HG03095 (cell line): ENCODE measurements around the gene RPTN.
"Not testable (repeated sequence)": the region's sequence is repeated elsewhere in the genome, so short reads cannot be mapped to it uniquely, and the experiment has no call there.

Experiments
- ATAC-seq: cut with Tn5 transposase; IDR thresholded peaks from one replicate; pipeline ENCODE4 v1.9.1; 2021; ENCODE audit warnings: moderate library complexity; ENCODE audit not compliant: unreplicated experiment

RPTN gene

DNA sequence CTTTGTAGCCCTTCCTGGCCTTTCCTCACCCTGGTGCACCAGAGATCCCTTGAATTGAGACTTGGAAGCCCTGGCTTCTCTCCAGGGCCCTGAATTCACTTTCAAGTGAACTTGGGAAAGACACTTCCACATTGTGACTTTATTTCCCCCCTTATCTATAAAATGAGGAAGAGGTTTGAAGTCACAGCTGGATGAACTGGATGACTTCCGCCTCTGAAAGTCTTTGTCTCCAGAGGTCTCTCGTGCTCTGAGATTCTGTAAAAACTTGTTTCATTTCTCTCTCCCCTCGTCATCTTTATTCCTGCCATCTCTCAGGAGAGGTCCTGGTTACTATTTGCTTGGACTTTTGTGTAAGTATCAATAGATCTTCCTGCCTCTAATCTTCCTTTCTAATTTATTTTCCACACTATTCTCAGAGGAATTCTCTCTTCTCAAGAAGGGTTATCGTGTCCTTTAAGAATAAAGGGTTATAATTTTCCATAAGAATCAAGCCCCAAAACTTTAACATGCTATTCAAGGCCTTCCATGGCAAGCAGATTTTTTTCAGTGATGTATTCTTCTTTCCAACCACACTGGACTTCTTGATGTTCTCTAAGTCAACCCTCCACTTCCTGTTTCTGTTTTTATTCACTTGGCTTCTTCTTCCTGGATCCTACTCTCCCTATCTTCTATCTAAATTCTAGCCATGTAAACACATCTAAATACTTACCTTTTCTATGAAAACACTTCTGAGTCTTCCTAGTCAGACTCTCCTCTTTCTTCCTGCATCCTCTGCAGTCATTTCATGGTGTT lies 6.5 kb upstream of the RPTN start:
- ATAC-seq, result no peak

DNA sequence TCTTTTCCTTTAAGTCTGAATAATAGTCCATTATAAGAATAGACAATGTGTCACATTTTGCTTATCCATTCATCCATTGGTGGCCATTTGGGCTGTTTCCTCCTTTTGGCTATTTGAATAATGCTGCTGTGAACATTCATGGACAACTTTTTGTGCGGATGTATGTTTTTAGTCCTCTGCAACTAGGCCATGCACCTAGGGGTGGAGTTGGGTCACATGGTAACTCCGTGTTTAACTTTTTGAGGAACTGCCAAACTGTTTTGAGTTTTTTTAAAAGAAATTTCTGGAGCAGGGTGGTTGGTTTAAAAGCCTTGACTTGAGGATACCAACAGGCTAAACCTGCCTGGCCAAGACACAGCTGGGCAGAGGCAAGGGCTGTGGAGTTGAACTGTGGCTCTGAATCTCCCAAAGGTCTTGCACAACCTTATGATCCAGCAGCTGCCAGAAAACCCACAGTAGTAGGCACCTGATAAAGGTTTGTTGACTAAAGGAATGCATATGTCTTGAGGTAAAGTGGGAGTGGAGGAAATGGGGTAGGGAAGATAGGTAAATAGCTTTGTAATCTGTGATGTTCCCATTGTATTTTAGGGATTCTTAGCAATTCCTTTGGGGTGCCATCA lies 5.6 kb upstream of the RPTN start:
- no peak for ATAC-seq

DNA sequence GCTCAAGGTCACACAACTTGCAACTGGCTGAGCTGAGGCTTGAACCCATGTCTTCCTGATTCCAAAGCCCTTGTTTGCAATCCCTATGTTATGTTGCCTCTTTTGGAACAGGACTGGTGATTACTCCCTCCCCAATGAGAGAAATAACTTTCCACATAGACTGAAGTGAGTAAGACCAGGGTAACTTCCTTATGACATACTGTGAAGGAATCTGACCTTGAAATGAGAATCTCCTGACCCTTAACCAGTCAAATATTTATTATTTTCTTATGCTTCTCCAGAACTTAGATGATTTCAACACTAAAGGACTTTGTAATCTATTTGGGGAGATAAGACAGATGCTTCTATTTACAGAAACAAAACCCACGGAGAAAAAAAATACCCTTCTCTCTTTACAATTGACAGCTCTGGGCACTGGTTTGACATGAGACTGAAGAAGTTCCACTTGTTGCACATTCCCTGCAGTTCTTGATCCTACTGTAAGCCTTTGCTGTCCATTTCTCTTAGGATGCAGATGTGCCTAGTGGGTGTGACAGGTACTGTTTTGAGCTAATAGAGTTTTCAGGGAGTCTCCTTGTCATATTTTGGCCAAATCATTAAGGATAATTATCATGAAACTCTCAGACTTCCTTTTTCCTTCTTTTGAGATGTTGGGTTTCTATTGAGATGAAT lies 3.9 kb upstream of the RPTN start:
- ATAC-seq, result no peak

DNA sequence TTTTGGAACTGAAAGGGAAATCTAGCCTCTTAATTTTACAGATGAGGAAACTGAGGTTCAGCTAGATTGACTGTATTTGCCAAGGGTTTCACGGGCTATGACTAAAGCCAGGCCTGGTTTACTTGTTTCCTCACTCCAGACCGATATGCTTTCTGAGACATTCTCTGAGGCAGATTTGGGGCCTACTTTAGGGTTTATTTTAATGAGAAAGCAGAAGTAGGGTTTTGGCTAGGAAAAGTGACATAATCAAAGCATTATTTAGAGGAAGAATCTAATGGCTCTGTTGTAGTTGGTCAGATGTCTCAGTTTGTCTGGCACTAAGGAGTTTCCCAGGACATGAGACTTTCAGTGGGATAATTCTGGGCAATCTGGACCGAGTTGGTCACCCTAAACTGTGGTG lies 1.5 kb upstream of the RPTN start:
- no peak for ATAC-seq

- ATAC-seq, result no peak
Measured at GRCh38 chr1:152153996-152154395, 5.0 kb downstream of the RPTN start.

- no peak for ATAC-seq
Measured at GRCh38 chr1:152151646-152152045, 7.4 kb downstream of the RPTN start.

GRCh38 chr1:152148981-152149380 lies 10.0 kb downstream of the RPTN start:
- no peak for ATAC-seq

GRCh38 chr1:152148051-152148450 lies 11.0 kb downstream of the RPTN start:
- no peak for ATAC-seq

GRCh38 chr1:152145769-152146168 lies 13.3 kb downstream of the RPTN start:
- ATAC-seq, result no peak

- not testable (repeated sequence) for ATAC-seq
Measured at GRCh38 chr1:152144674-152145183, 14.3 kb downstream of the RPTN start.

GRCh38 chr1:152143150-152143887 lies 15.7 kb downstream of the RPTN start:
- ATAC-seq, result no peak

- ATAC-seq, result no peak
Measured at GRCh38 chr1:152141971-152142584, 16.9 kb downstream of the RPTN start.

DNA sequence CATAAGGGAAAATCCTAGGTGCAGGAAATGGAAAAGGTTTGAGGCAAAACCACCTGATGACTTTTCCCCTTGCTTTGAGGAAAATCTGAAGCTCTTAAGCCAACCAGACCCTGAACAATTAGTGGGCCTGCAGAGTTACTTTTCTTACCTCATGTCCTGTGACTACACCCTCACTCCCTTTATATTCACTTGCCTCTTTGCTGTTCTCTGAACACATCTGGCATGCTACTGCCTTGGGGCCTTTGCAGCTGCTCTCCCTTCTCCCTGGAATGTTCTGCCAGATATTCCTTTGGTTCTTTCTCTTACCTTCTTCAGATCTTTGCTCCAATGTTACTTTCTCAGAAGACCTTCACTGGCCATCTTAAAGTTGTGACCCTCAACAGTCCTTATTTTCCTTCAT lies 21.8 kb downstream of the RPTN start:
- no peak for ATAC-seq

DNA sequence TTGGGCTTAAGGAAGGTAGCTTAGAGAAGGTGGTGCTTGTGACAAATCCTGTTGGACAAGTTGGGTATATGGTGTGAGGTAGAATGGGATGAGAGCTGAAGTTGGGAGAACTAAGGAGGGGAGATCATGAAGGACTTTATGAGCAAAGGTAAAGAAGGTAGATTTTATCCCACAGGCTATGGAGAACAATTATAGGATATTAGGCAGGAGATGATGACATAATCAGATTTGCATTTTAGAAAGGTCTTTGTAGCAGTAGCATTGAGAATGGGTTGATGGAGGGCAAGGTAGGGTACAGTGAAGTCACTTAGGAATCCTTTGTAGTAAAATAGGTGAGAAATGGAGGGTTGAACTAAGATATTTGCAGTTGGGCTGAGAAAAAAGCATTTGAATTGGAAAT lies 28.8 kb downstream of the RPTN start:
- no peak for ATAC-seq

GRCh38 chr1:152127673-152128072 lies 31.4 kb downstream of the RPTN start:
- ATAC-seq, result no peak

- no peak for ATAC-seq
Measured at GRCh38 chr1:152125834-152126443, 33.1 kb downstream of the RPTN start.

DNA sequence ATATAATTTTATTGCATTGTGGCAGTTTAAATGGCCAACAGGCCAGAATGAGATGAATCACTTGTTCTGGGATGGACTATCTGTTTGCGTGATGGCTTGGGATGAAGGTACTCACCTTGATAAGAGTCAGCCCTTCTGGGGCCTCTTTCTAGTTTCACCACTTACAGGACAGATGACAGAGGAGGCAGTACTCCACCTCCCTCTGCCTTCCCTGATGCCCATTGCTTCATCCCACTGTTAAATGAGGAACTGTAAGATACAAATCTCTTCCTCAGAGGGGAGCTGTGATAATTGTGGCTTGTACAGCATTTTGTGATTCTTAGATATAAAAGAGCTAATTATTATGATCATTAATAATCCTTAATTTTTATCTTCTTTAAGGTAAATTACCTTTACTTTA lies 40.1 kb downstream of the RPTN start:
- no peak for ATAC-seq

DNA sequence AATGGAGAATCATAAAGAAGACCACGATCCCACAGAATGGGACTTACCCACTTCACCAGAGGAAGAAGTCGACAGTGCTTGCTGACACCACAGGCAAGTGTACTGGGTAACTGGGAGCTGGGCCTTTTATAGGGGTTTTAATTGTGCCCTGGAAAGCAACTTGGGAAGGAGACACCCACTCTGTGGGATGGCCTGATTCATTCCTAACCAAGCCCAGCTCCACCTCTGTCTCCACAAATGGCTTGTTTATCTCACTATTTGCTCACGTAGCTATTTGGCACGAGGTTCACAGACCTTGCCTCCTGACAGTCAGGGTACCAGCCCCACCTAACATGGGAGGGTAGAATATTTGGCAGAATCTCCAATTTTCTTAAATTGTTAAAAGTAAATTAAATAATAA lies 43.7 kb downstream of the RPTN start, which contains the start of gene TCHH:
TCHH (minus strand) TSS at position 101 of the 400 bp plus-strand sequence. CDS start 1,364 bp downstream, outside the sequence.
- ATAC-seq, result no peak

DNA sequence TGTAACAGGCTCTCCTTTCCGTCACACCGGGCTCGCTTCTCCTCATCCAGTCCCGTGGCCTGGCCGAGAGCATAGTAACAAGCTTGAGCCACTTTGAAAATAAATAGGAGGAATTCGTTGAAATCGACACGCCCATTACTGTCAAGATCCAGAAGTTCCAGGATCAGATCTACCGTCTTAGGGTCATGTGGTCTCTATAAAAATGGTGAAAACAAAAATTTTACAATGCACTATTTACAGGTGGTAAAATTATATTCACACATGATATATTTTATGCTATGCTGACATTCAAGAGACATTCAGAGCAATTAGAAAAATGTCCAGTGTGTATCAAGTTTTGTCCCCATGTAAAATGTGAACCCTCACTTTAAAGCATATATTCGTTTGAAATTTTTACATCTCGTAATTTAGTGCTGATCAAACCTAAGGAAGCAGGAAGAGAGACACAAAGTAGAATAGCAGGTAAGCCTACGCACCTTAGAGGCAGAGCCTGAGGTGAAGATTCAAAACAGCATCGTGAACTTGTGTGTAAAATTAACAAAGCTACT lies 46.1 kb downstream of the RPTN start:
- ATAC-seq, result no peak
